Gastrocnemius medialis (tissue), 4 donors: ENCODE results near the gene ZBTB20.

ENCODE experiments used
- CTCF ChIP-seq, 5 experiments: fragments of 450-650 bp in 3 of 5; fragments of 200-600 bp in 2 of 5; sonication (generic) in 2 of 5; IDR thresholded peaks in 4 of 5; conservative IDR thresholded peaks in 1 of 5; 1 replicate in 4 of 5; 2 replicates in 1 of 5; pipeline ENCODE4 v1.5.1; 2016 to 2019; ENCODE audit warnings: antibody characterized with exemption in 5 of 5, mild to moderate bottlenecking in 3 of 5, moderate library complexity in 3 of 5
- POLR2A ChIP-seq, 2 donors: fragments of 450-650 bp; IDR thresholded peaks; one replicate each; pipeline ENCODE4 v1.6.1; 2017; ENCODE audit warnings: antibody characterized with exemption in 2 of 2, mild to moderate bottlenecking in 2 of 2, moderate library complexity in 2 of 2

- TF ChIP-seq CTCF (IDR thresholded peaks at IDR 0.05 in 4 of 5, conservative IDR thresholded peaks at IDR 0.05 in 1 of 5) (peak; percentile 62 to 92 (median 74)), POLR2A (IDR thresholded peaks at IDR 0.05) (no peak)
Observed at GRCh38 chr3:115092220-115092791, 54.8 kb downstream of the ZBTB20 start.
